Posterior vena cava (tissue), 2 donors: Measurements from ENCODE around the gene GSG1L. TPM values are rescaled to one million over a fixed set of nuclear protein-coding genes. Genes with fewer than 3 reads are reported as not detected.

ENCODE experiments used
- DNase-seq: peaks from one replicate; pipeline ENCODE4 v3.0.0-alpha.2; 2020; ENCODE audit warnings: low spot score
- intact Hi-C, 2 donors: fragments of 100-400 bp; cut with DNase I; formaldehyde crosslinking; loops; one replicate each; pipeline versions ENCODE4 v1.14.1 to v1.14.2; 2022 to 2023
- total RNA-seq, 2 donors: library from RNA; stranded (reverse); fragmentation: NEBNext Ultra II Directional; extraction: Animal tissue kit (Norgen Biotek cat#: 25700); gene quantifications; one replicate each; pipeline ENCODE4 v1.2.1, GENCODE V29; 2021
- donor health status: DM: yes; HTN: yes; CAD: no.
- donor health status: DM: yes; HTN: yes; CAD: no.

GSG1L gene
- total RNA-seq, 2 donors from 2014 or later: not detected

- DNase-seq: peak; percentile 16
- intact Hi-C loops: no loop called here
Measured at GRCh38 chr16:28040039-28040438, 23.5 kb downstream of the GSG1L start.

DNA sequence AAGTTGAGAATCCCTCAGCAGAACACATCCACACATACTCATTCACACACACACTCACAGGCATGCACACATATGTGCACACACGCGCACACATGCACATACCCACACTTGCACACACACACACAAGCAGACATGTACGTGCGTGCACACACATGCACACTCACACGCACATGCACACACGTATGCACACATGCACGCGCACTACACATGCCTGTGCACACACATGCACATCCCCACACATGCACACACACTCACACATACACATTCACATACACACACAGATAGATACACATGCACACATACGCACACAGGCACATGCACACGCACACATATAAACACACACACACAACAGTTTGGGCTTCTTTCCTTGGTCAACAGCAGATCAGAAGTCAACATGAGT, 24.0 kb downstream of the GSG1L start:
- intact Hi-C loops: no loop called here
- DNase-seq: peak; percentile 34

DNA sequence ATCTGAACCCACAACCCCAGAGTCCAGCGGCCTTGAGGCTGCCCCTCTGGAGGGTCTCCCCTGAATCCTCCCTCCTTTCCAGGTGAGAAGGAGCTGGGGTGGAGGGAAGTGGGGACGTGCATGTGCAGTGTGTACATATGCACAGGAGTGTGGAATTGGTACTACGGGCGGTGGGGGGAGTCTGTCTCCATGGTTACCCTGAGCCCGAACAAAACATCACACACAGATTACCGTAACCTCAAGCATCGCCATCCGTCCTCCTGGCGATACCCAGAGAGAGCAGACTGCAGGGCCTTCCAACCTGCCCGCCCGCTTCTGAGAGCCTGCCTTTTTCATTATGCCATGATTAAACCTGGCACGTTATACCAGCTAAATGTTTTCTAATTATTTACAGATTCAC, 25.1 kb downstream of the GSG1L start:
- DNase-seq: peak; percentile 29
- intact Hi-C loops: no loop called here

- intact Hi-C loops: no loop called here
Measured at GRCh38 chr16:28035866-28036393, 27.6 kb downstream of the GSG1L start.

DNA sequence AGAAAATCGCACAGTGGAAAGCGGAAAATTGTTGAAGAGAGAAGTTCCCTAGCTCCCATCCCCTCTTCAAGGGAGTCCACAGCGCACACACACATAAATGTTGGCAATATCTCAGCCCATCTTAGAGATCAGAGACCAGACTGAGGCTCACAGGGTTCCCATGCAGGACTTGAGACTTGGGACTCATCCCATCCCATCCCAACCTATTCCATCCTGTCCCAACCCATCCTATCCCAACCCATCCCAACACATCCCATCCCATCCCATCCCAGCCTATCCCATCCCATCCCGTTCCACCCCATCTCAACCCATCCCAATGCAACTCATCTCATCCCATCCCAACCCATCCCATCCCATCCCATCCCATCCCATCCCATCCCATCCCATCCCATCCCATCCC, 29.6 kb downstream of the GSG1L start:
- intact Hi-C loops: loop anchor here in 1 of 2 donors (5.0 kb wide), 1 partner anchor 202 kb away; no protein-coding TSS in a partner anchor
- DNase-seq: peak; percentile 3

More at GRCh38 chr16:28035866-28036393, 27.6 kb downstream of the GSG1L start:
- peak; percentile 45 for DNase-seq

- intact Hi-C loops: loop anchor here in 1 of 2 donors (5.0 kb wide), 1 partner anchor 197 kb away; no protein-coding TSS in a partner anchor
- no peak for DNase-seq
Measured at GRCh38 chr16:28029387-28030002, 34.0 kb downstream of the GSG1L start.

DNA sequence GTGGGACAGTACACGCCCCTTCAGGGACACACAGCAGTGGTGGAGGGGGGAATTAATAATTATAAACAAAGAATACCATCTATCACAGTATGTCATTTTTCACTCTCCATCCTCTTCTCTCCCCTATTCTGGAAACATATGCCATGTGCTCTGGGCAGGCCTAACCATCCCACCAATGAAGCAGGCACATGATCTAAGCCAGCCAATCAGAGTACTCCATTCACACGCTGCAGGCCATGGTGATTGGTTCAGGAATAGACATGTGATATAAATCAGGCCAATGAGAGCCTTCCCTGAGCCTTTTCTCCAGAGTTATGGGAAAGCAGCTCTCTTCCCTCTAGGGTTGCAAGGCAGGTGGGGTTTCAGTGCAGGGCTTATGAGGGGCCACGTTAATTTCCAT, 36.5 kb downstream of the GSG1L start:
- no peak for DNase-seq
- intact Hi-C loops: no loop called here

DNA sequence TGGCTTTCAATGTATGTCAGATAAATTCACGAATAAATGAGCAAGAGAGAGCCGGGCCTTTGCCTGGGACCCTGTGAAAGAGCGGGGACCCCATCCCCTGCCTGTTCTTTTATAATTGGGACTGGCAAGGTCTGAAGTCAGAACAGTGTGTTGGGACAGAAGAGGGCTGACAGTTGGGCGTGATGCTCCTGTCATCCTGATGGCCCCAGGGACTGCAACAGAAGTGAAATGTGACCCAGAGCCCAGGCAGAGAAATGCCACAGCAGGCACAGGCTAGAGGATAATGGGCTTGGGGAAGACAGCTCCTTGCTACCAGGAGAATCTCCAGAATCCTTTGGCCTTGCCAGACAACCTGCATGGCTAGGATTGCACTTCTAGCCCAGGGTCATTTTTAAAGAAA, 37.9 kb downstream of the GSG1L start:
- intact Hi-C loops: no loop called here
- DNase-seq: no peak

DNA sequence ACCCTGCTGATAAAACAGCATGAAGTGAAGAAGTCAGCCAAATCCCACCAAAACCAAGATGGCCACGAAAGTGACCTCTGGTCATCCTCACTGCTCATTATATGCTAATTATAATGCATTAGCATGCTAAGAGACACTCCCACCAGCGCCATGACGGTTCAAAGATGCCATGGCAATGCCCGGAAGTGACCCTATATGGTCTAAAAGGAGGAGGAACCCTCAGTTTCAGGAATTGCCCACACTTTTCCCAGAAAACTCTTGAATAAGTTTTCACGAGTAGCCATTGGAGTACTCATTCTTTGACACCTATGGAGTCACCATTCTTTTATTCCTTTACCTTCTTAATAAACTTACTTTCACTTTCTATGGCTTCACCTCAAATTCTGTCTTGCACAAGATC, 44.3 kb downstream of the GSG1L start:
- no peak for DNase-seq
- intact Hi-C loops: loop anchor here in 1 of 2 donors (10.0 kb wide), 1 partner anchor 64 kb away; no protein-coding TSS in a partner anchor

DNA sequence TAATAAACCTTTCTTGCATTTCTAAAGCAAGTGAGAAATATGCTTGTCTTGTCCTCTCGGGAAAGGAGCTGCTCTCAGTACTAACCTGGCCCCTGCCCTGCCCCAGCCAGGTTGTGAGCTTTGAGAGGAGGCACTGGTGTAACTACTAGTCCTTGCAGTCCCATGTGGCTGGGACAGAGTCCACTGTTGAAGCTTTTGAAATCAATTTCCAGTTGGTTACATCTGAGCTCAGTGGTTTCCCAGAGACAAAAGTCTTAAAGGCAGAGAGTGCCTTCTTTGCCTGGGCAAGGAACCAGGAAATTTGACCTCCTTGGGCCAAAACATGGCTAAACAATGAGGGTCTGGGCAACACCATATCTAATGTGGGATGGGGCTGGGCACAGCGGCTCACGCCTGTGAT, 48.7 kb downstream of the GSG1L start:
- intact Hi-C loops: loop anchor here in 1 of 2 donors (10.0 kb wide), 1 partner anchor 60 kb away; no protein-coding TSS in a partner anchor
- DNase-seq: peak; percentile 8

- intact Hi-C loops: loop anchor here in 1 of 2 donors (10.0 kb wide), 1 partner anchor 59 kb away; no protein-coding TSS in a partner anchor
- DNase-seq: no peak
Measured at GRCh38 chr16:28013878-28014277, 49.6 kb downstream of the GSG1L start.

GRCh38 chr16:28013392-28013791, 50.1 kb downstream of the GSG1L start:
- peak; percentile 46 for DNase-seq
- intact Hi-C loops: loop anchor here in 1 of 2 donors (10.0 kb wide), 1 partner anchor 59 kb away; no protein-coding TSS in a partner anchor

GRCh38 chr16:28011971-28012445, 51.5 kb downstream of the GSG1L start:
- peak; percentile 12 for DNase-seq
- intact Hi-C loops: loop anchor here in 1 of 2 donors (10.0 kb wide), 1 partner anchor 57 kb away; no protein-coding TSS in a partner anchor

GRCh38 chr16:28011223-28011622, 52.3 kb downstream of the GSG1L start:
- DNase-seq: peak; percentile 75
- intact Hi-C loops: loop anchor here in 1 of 2 donors (10.0 kb wide), 1 partner anchor 56 kb away; no protein-coding TSS in a partner anchor

- DNase-seq: peak; percentile 62
- intact Hi-C loops: loop anchor here in 1 of 2 donors (10.0 kb wide), 1 partner anchor 56 kb away; no protein-coding TSS in a partner anchor
Measured at GRCh38 chr16:28010671-28011070, 52.8 kb downstream of the GSG1L start.

- intact Hi-C loops: loop anchor here in 1 of 2 donors (10.0 kb wide), 1 partner anchor 55 kb away; no protein-coding TSS in a partner anchor
- DNase-seq: peak; percentile 11
Measured at GRCh38 chr16:28009586-28010373, 53.7 kb downstream of the GSG1L start.

- intact Hi-C loops: no loop called here
- peak; percentile 62 for DNase-seq
Measured at GRCh38 chr16:28003923-28004322, 59.6 kb downstream of the GSG1L start.

DNA sequence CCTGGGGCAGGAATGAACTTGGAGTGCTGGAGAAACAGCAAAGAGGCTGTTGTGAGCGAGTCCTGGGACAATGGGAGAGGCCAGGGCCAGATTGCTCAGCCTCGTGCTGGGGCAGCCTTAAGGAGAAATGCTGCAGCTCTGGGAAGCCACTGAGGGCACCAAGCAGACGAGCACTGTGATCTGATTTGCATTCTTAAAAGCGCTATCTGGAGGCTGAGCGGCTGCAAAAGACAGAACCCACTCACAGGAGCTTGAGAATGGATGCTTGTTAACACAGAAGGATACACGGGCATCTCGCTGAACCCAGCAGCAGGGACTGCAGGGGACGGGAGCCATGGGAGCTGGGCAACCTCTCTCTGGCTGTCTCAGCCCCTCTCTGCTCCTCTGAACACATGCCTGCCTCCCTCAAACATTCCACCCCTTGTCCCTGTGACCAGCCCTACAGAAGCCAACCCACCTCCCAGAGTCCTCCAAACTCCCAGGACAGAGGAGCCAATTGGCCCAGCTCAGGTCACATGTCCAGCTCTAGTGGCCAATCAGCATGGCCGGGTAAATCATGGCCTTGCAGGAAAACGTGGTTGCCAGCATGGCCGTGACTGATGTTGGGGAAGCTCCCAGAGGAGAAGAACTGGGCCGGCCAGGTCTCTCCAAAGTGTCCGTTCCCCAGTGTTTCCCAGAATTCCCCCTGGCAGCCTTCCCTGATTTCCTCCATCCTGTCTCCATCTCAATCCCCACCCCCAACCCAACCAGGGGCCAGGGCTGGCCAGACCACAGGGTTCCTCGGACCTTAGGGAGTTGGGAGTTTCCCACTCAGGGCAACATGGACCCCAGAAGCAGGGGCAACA, 60.3 kb downstream of the GSG1L start:
- peak; percentile 59 for DNase-seq
- intact Hi-C loops: no loop called here

DNA sequence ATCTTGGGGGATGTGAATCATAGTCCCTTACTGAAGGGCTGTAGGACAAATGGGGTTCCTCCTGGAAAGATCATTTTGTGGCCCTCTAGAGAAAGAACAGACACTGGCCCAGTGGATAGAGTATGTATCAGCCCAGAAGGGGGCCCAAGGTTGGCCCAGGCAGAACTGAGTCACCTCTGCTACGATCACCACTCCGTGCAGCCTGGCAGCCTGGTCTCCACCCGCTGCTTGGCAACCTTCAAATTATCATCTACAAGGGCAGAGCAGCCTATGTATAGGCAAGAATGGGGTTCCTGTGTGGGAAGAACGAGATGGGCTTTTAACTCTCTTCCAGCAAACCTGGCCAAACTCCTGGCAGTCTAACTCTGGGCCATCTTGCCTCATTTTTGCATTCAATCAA, 61.9 kb downstream of the GSG1L start:
- intact Hi-C loops: no loop called here

More for the DNA sequence above, 61.9 kb downstream of the GSG1L start:
- DNase-seq: peak; percentile 36
